ENCODE results near the gene GALNT18.

DNA sequence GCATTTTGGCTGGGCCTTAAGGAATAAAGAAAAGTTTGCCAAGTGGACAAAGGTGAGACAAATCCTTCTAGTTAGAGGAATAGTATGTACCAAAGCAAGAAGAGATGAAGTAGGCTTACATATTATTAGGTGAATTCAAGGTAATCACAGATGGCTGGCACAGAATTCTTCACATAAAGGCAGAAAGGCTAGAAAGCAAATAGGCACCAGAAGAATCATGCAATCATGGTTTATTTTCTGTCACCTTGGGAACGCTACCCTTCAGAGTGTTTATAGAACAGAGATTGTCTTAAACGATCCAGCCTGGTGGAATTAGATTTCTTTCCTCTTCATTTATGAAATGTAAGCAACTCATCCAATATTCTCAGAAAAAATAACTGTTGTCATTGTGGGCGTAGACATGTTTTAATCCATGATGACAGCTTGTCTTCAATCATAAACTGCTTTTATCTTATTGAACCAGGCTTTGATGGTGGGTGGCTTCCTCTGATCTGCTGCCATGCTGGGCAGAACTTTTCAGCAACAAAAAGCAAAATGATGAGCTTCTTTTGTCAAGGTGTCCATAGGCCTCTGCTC, 219.8 kb downstream of the GALNT18 start:
- TF ChIP-seq, protein P1, sequence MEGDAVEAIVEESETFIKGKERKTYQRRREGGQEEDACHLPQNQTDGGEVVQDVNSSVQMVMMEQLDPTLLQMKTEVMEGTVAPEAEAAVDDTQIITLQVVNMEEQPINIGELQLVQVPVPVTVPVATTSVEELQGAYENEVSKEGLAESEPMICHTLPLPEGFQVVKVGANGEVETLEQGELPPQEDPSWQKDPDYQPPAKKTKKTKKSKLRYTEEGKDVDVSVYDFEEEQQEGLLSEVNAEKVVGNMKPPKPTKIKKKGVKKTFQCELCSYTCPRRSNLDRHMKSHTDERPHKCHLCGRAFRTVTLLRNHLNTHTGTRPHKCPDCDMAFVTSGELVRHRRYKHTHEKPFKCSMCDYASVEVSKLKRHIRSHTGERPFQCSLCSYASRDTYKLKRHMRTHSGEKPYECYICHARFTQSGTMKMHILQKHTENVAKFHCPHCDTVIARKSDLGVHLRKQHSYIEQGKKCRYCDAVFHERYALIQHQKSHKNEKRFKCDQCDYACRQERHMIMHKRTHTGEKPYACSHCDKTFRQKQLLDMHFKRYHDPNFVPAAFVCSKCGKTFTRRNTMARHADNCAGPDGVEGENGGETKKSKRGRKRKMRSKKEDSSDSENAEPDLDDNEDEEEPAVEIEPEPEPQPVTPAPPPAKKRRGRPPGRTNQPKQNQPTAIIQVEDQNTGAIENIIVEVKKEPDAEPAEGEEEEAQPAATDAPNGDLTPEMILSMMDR (IDR thresholded peaks at IDR 0.05): no peak
- no peak for TF ChIP-seq POLR2A (IDR thresholded peaks at IDR 0.05)

Data from ovary (tissue), 3 donors.